Mesothelial cell of epicardium (in vitro differentiated cells): Measurements from ENCODE around the gene CDH23. TPM values are rescaled to one million over a fixed set of nuclear protein-coding genes. Genes with fewer than 3 reads are reported as not detected.

ENCODE experiments used
- DNase-seq, 2 experiments: peaks; one replicate each; pipeline ENCODE4 v3.0.0; 2021; ENCODE audit warnings: low spot score in 2 of 2; ENCODE audit not compliant: unreplicated experiment in 2 of 2
- H3K27ac Mint-ChIP-seq: 2 replicates; pipeline ENCODE4 v1.8.0; 2021; ENCODE audit warnings: mixed read lengths
- H3K27me3 Mint-ChIP-seq: 2 replicates; pipeline ENCODE4 v1.8.0; 2021; ENCODE audit warnings: low read depth, mixed read lengths
- H3K36me3 Mint-ChIP-seq: 2 replicates; pipeline ENCODE4 v1.8.0; 2021; ENCODE audit warnings: mixed read lengths
- H3K4me1 Mint-ChIP-seq: 2 replicates; pipeline ENCODE4 v1.8.0; 2021; ENCODE audit warnings: mixed read lengths
- H3K4me3 Mint-ChIP-seq: 2 replicates; pipeline ENCODE4 v1.8.0; 2021; ENCODE audit warnings: mild to moderate bottlenecking, moderate library complexity, mixed read lengths
- H3K9me3 Mint-ChIP-seq: 2 replicates; pipeline ENCODE4 v1.8.0; 2021; ENCODE audit warnings: mixed read lengths
- total RNA-seq: library from RNA; stranded (reverse); gene quantifications from 3 replicates; pipeline ENCODE4 v1.2.1, GENCODE V29; 2021
- TF ChIP-seq, protein P1 (sequence below): fragments of 200-600 bp; sonication (generic); IDR thresholded peaks from one replicate; pipeline ENCODE4 v1.5.0; 2021; ENCODE audit warnings: antibody characterized with exemption; ENCODE audit not compliant: unreplicated experiment

CDH23 gene
- total RNA-seq, 1 donor from 2014 or later, result 2.5 TPM

DNA sequence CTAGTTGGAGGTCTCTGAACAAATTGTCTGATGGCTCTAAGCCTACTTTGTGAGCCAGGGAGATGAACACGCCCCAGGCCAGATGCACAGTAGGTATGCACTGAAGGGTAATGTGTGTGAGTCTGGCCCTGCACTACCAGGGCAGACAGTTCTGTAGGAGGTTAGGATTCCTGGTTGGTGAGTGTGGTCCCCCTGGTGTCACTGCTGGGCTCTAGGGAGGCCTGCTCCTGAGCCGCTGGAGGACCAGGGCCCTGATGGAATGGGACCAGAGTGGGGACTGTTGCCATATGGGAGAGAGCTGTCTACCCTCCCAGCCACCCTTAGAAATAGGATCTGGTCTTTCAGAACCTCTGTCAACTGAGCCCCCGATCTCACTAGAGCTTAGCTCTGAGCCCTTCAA is 42.0 kb downstream of the CDH23 start:
- H3K27ac Mint-ChIP-seq, result no peak overlapping the region
- no peaks in the 10 kb centered on the region for H3K9me3 Mint-ChIP-seq
- peaks cover 22% of the 10 kb centered on the region for H3K27me3 Mint-ChIP-seq
- no peak for DNase-seq
- no peaks in the 10 kb centered on the region for H3K36me3 Mint-ChIP-seq
- H3K4me3 Mint-ChIP-seq, result no peak overlapping the region
- TF ChIP-seq, protein P1, sequence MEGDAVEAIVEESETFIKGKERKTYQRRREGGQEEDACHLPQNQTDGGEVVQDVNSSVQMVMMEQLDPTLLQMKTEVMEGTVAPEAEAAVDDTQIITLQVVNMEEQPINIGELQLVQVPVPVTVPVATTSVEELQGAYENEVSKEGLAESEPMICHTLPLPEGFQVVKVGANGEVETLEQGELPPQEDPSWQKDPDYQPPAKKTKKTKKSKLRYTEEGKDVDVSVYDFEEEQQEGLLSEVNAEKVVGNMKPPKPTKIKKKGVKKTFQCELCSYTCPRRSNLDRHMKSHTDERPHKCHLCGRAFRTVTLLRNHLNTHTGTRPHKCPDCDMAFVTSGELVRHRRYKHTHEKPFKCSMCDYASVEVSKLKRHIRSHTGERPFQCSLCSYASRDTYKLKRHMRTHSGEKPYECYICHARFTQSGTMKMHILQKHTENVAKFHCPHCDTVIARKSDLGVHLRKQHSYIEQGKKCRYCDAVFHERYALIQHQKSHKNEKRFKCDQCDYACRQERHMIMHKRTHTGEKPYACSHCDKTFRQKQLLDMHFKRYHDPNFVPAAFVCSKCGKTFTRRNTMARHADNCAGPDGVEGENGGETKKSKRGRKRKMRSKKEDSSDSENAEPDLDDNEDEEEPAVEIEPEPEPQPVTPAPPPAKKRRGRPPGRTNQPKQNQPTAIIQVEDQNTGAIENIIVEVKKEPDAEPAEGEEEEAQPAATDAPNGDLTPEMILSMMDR, result no peak
- peaks cover 2% of the 10 kb centered on the region for H3K4me1 Mint-ChIP-seq

DNA sequence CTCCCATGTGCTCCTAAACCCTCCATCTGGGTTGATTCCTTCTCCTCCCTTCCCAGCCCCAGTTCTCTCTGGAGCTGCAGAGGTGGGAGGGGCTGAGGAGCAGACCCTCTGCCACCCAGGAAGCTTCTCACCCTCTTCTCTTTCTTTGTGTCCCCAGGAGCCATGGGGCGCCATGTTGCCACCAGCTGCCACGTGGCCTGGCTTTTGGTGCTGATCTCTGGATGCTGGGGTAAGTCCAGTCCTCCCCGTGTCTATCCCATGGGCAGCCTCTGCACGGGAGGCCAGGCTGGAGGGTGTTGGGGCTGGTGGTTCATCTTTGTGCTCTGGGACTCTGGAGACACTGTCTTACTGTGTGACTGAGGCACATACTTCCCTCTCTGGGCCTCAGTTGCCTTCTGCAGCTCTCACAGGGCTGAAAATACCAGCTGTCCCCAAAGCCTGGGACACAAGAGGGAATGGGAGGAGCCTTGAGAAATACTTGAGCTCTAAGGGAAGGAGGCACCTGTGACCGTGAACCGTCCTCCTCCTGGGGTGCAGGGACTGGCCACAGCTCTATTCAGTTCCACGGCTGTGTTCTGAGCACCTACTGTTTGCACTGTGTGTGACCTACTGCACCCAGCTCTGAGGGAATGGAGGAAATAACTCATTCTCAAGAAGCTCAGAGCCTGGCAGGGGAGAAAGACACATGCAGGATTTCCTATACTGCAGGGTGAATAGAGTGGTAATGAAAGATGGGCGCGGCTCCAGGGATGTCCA is 43.1 kb downstream of the CDH23 start:
- Mint-ChIP-seq H3K9me3 (no peaks in the 10 kb centered on the region), H3K4me3 (no peak overlapping the region), H3K27ac (no peak overlapping the region), H3K4me1 (peaks cover 2% of the 10 kb centered on the region), H3K27me3 (peaks cover 14% of the 10 kb centered on the region), H3K36me3 (no peaks in the 10 kb centered on the region)
- DNase-seq, result no peak
- TF ChIP-seq, protein P1, result no peak

DNA sequence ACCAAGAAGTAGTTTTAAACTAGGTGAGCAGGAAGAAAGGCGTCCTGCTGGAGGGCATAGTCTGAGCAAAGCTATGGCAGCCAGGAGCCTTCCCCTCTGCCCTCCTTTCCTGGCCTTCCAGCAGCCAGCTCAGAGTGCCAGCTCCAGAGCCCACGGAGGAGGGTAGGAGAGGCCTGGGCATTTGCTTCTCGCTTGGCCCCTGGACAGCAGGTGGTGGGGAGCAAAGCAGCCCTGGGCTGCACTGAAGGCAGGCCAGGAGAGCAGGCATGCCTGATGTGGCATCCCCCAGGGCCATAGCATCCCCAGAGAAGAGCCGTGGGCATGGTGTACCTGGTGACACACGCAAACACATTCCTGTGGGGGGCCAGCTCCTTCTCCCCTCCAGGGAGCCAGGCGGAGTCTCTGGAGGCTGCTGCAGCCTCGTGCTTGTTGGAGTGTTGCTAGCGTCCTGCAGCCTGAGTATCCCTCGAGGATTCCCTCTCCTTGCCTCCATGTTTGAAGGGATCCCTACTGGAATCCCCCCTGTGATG is 43.9 kb downstream of the CDH23 start:
- Mint-ChIP-seq H3K9me3 (no peaks in the 10 kb centered on the region), H3K27me3 (peaks cover 10% of the 10 kb centered on the region), H3K36me3 (no peaks in the 10 kb centered on the region), H3K4me1 (peaks cover 2% of the 10 kb centered on the region), H3K27ac (no peak overlapping the region), H3K4me3 (no peak overlapping the region)
- DNase-seq, result no peak
- TF ChIP-seq, protein P1, result no peak

DNA sequence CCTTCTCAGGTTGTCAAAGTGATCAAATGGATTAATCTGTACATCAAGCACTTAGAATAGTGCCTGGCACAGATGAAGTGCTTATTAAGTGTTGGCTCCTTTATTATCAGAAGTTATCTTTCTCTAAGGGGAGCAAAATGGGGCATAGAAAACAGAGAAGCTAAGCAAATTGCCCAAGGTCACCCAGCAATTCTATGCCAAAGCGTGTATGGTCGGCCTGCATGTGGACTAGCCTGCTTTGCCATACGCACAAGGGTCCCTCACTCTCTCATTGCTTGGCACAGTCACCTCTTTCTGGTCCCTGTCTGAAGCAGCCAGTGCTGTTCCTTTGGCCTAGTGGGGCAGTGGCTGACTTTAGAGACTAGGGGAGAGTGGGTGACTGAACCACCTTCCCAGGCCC is 45.3 kb downstream of the CDH23 start:
- TF ChIP-seq, protein P1, result no peak
- Mint-ChIP-seq H3K27me3 (peaks cover 10% of the 10 kb centered on the region), H3K27ac (no peak overlapping the region)

DNA sequence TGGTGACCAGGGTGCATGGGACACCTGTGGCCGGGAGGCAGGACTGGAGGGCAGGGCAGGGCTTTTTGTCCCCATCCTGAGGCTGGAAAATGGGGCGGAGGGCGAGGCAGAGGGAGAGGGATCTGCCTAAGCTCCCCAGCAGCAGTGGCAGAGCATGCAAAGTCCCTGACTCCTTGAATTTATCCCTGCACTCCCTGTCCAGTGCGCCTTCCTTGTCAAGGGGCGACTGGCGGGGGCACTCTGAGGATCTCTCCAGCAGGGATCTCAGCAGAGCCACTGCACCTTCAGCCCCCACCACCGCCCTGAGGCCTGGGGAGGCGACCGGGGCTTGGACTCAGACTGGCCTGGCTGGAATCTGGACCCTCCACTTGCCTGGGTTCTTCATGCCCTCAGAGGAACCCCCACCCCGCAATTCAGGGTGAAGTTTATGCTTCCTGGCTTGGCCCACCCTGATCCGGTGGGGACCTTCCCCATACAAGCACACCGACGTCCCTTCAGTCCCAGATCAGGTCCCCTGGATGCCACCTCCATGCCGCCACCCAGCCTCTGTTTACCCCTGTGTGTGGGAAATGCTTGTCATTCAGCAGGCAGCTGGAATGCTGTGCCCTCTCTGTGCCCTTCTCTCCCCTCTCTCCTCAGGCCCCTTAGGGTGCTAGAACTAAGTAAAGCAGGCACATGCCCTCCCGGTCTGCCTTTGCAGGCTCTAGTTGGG is 46.3 kb downstream of the CDH23 start:
- Mint-ChIP-seq H3K4me1 (peaks cover 2% of the 10 kb centered on the region), H3K9me3 (no peaks in the 10 kb centered on the region), H3K27ac (no peak overlapping the region), H3K36me3 (no peaks in the 10 kb centered on the region), H3K4me3 (no peak overlapping the region), H3K27me3 (peaks cover 10% of the 10 kb centered on the region)
- DNase-seq, result no peak
- TF ChIP-seq, protein P1, result no peak

More for the DNA sequence above, 45.3 kb downstream of the CDH23 start:
- H3K36me3 Mint-ChIP-seq, result no peaks in the 10 kb centered on the region
- no peaks in the 10 kb centered on the region for H3K9me3 Mint-ChIP-seq
- H3K4me3 Mint-ChIP-seq, result no peak overlapping the region
- DNase-seq, result no peak
- peaks cover 2% of the 10 kb centered on the region for H3K4me1 Mint-ChIP-seq
